ENCODE data around the gene PRR12. TPM values are rescaled to one million over a fixed set of nuclear protein-coding genes. Genes with fewer than 3 reads are reported as not detected.
"Not testable (repeated sequence)": the region's sequence is repeated elsewhere in the genome, so short reads cannot be mapped to it uniquely, and the experiment has no call there.

PRR12 gene
- polyA plus RNA-seq, 1 donor (not counting 4 experiments of a cell fraction or from before 2014, with no cell fraction given): 0.35 TPM

- no peak overlapping the region for H3K4me3 ChIP-seq (ENCODE audit: control insufficient read depth in 2 of 3, extremely low read depth in 1 of 3, insufficient read depth in 2 of 3, low read depth in 1 of 3, low read length in 3 of 3)
- DNase-seq (ENCODE audit: low read depth, low spot score) (no peak), FAIRE-seq (no peak)
- H2AFZ ChIP-seq (ENCODE audit: control insufficient read depth, low read length): no peak overlapping the region
- peaks cover 3% of the 10 kb centered on the region for H4K20me1 ChIP-seq (ENCODE audit: control insufficient read depth, extremely low read depth, insufficient read depth, low read length)
- peaks cover 2% of the 10 kb centered on the region for H3K9me1 ChIP-seq (ENCODE audit: control insufficient read depth, extremely low read depth, insufficient read depth, low read length)
- H3K27ac ChIP-seq (ENCODE audit: control insufficient read depth, insufficient read depth, low read length): no peak overlapping the region
- no peak overlapping the region for H3K4me2 ChIP-seq (ENCODE audit: control insufficient read depth, extremely low read depth, insufficient read depth, low read depth, low read length)
- peaks cover 17 to 30% of the 10 kb centered on the region in 2 experiments for H3K36me3 ChIP-seq (ENCODE audit: control insufficient read depth in 2 of 2, extremely low read depth in 1 of 2, insufficient read depth in 2 of 2, low read length in 2 of 2)
- H3K9ac ChIP-seq (ENCODE audit: control insufficient read depth, extremely low read depth, insufficient read depth, low read length): no peak overlapping the region
- no peaks in the 10 kb centered on the region for H3K9me3 ChIP-seq (ENCODE audit: control insufficient read depth, low read depth, low read length)
- dilution Hi-C loops (cut with MboI; ENCODE audit: extremely low pct_ligation_motif_present, low sequenced_read_pairs): no loop called here
- H3K27me3 ChIP-seq (ENCODE audit: control insufficient read depth, extremely low read depth, insufficient read depth, low read length): no peaks in the 10 kb centered on the region
- H3K4me1 ChIP-seq (ENCODE audit: control insufficient read depth, extremely low read depth, insufficient read depth, low read length): peaks cover 8% of the 10 kb centered on the region
- TF ChIP-seq CTCF (optimal IDR thresholded peaks at IDR 0.05 in 1 of 3, IDR thresholded peaks at IDR 0.05 in 1 of 3, conservative IDR thresholded peaks at IDR 0.05 in 1 of 3; ENCODE audit: extremely low read depth in 1 of 3, insufficient read depth in 2 of 3, low read length in 3 of 3): no peak
- no peak for TF ChIP-seq EZH2 (IDR thresholded peaks at IDR 0.05; ENCODE audit: low read length)
- H3K79me2 ChIP-seq (ENCODE audit: control insufficient read depth, insufficient read depth, low read length): peaks cover 19% of the 10 kb centered on the region
Observed at GRCh38 chr19:49616945-49617344, 26.0 kb downstream of the PRR12 start.

- H3K4me1 ChIP-seq (ENCODE audit: control insufficient read depth, extremely low read depth, insufficient read depth, low read length); H3K9me1 ChIP-seq (ENCODE audit: control insufficient read depth, extremely low read depth, insufficient read depth, low read length); dilution Hi-C loops (cut with MboI; ENCODE audit: extremely low pct_ligation_motif_present, low sequenced_read_pairs); FAIRE-seq; H3K27ac ChIP-seq (ENCODE audit: control insufficient read depth, insufficient read depth, low read length); H3K4me2 ChIP-seq (ENCODE audit: control insufficient read depth, extremely low read depth, insufficient read depth, low read depth, low read length); H3K9ac ChIP-seq (ENCODE audit: control insufficient read depth, extremely low read depth, insufficient read depth, low read length); H3K9me3 ChIP-seq (ENCODE audit: control insufficient read depth, low read depth, low read length); H3K4me3 ChIP-seq (ENCODE audit: control insufficient read depth in 2 of 3, extremely low read depth in 1 of 3, insufficient read depth in 2 of 3, low read depth in 1 of 3, low read length in 3 of 3); H3K27me3 ChIP-seq (ENCODE audit: control insufficient read depth, extremely low read depth, insufficient read depth, low read length); H2AFZ ChIP-seq (ENCODE audit: control insufficient read depth, low read length); DNase-seq (ENCODE audit: low read depth, low spot score); H4K20me1 ChIP-seq (ENCODE audit: control insufficient read depth, extremely low read depth, insufficient read depth, low read length): not testable (repeated sequence)
- Histone ChIP-seq H3K79me2 (ENCODE audit: control insufficient read depth, insufficient read depth, low read length) (peaks cover 11% of the 10 kb centered on the region), H3K36me3 (ENCODE audit: control insufficient read depth in 2 of 2, extremely low read depth in 1 of 2, insufficient read depth in 2 of 2, low read length in 2 of 2) (peaks cover 17 to 28% of the 10 kb centered on the region in 2 experiments)
Observed at GRCh38 chr19:49617860-49618259, 26.9 kb downstream of the PRR12 start.

Measured in keratinocyte (primary cell).